IMR-90 (cell line): Measurements from ENCODE around the gene MAPRE2. TPM values are rescaled to one million over a fixed set of nuclear protein-coding genes. Genes with fewer than 3 reads are reported as not detected.

Source experiments
- ATAC-seq: fragments of 200-7000 bp; cut with Tn5 transposase; 2 replicates; pipeline ENCODE4 v1.9.1; 2020; ENCODE audit warnings: low read depth, mild to moderate bottlenecking, moderate library complexity
- BruUV-seq: library from RNA; stranded (reverse); fragments of 400-500 nt; replicated peaks from 2 replicates; lab custom pipeline; 2021; lab: Mats Ljungman, UMichigan
- CTCF ChIA-PET: fragments of 300-600 bp; formaldehyde crosslinking; extraction: SDS; loops from one replicate; lab custom pipeline; 2021; ENCODE audit warnings: antibody characterized with exemption; lab: Yijun Ruan, JAX
- POLR2A ChIA-PET: fragments of 300-600 bp; sonication (Branson Sonifier 250); formaldehyde crosslinking; loops from one replicate; lab custom pipeline; 2022; ENCODE audit warnings: antibody characterized with exemption; ENCODE audit not compliant: unreplicated experiment; lab: Charles Lee
- DNase-seq: peaks from one replicate; pipeline ENCODE4 v3.0.0; 2013
- H2AFZ ChIP-seq: replicated peaks from 2 replicates; pipeline ENCODE3; 2013; ENCODE audit warnings: low read length, mild to moderate bottlenecking; ENCODE audit not compliant: poor library complexity
- H2AK5ac ChIP-seq: 2 replicates; pipeline ENCODE4 v1.6.1; 2013; ENCODE audit warnings: low read depth, low read length, inconsistent platforms
- H2AK9ac ChIP-seq: replicated peaks from 2 replicates; pipeline ENCODE3; 2013; ENCODE audit warnings: mild to moderate bottlenecking, low read depth, low read length, moderate library complexity; ENCODE audit not compliant: poor library complexity
- H2BK120ac ChIP-seq: 2 replicates; pipeline ENCODE4 v1.6.1; 2013; ENCODE audit warnings: low read depth, low read length, inconsistent platforms
- H2BK15ac ChIP-seq: 3 replicates; pipeline ENCODE4 v1.6.1; 2013; ENCODE audit warnings: low read depth, low read length, inconsistent platforms
- H2BK20ac ChIP-seq: 2 replicates; pipeline ENCODE4 v1.6.1; 2013; ENCODE audit warnings: low read depth, mild to moderate bottlenecking, inconsistent platforms, low read length, moderate library complexity
- H2BK5ac ChIP-seq: 2 replicates; pipeline ENCODE4 v1.6.1; 2013; ENCODE audit warnings: mild to moderate bottlenecking, low read depth, low read length, inconsistent platforms; ENCODE audit not compliant: poor library complexity, severe bottlenecking
- H3K14ac ChIP-seq: replicated peaks from 2 replicates; pipeline ENCODE4 v1.6.1; 2013; ENCODE audit warnings: low read depth, low read length, inconsistent platforms
- H3K18ac ChIP-seq: 2 replicates; pipeline ENCODE4 v1.6.1; 2013; ENCODE audit warnings: low read depth, low read length, control low read depth
- H3K23ac ChIP-seq: 2 replicates; pipeline ENCODE4 v1.6.1; 2013; ENCODE audit warnings: low read depth, low read length, inconsistent platforms
- H3K27ac ChIP-seq: 2 replicates; pipeline ENCODE4 v1.5.1; 2013; ENCODE audit warnings: mild to moderate bottlenecking, control low read depth, low read length; ENCODE audit not compliant: insufficient read depth
- H3K27me3 ChIP-seq: 2 replicates; pipeline ENCODE4 v1.6.1; 2013; ENCODE audit warnings: low read length; ENCODE audit not compliant: control insufficient read depth, insufficient read depth
- H3K36me3 ChIP-seq: 2 replicates; pipeline ENCODE4 v1.6.1; 2013; ENCODE audit warnings: low read length, mixed read lengths; ENCODE audit not compliant: control insufficient read depth, insufficient read depth
- H3K4ac ChIP-seq: 2 replicates; pipeline ENCODE4 v1.6.1; 2013; ENCODE audit warnings: low read depth, low read length, inconsistent platforms
- H3K4me1 ChIP-seq: 2 replicates; pipeline ENCODE4 v1.6.1; 2013; ENCODE audit warnings: low read length, mixed read lengths; ENCODE audit not compliant: control insufficient read depth, insufficient read depth
- H3K4me2 ChIP-seq: 2 replicates; pipeline ENCODE4 v1.6.1; 2013; ENCODE audit warnings: low read depth, mild to moderate bottlenecking, control low read depth, low read length, moderate library complexity
- H3K4me3 ChIP-seq: 2 replicates; pipeline ENCODE4 v1.5.1; 2013; ENCODE audit warnings: low read depth, mild to moderate bottlenecking, control low read depth, low read length, moderate library complexity; ENCODE audit not compliant: insufficient read depth
- H3K56ac ChIP-seq: 2 replicates; pipeline ENCODE4 v1.6.1; 2013; ENCODE audit warnings: low read length, inconsistent platforms; ENCODE audit not compliant: insufficient read depth; ENCODE audit errors: extremely low read depth
- H3K79me1 ChIP-seq, 2 experiments: 2 replicates each; pipeline ENCODE4 v1.6.1; 2013; ENCODE audit warnings: low read length in 2 of 2, inconsistent platforms in 1 of 2, low read depth in 1 of 2
- H3K9ac ChIP-seq: 2 replicates; pipeline ENCODE4 v1.6.1; 2013; ENCODE audit warnings: low read depth, low read length, control low read depth
- H3K9me1 ChIP-seq: 2 replicates; pipeline ENCODE4 v1.6.1; 2013; ENCODE audit warnings: low read length, inconsistent platforms; ENCODE audit not compliant: insufficient read depth
- H3K9me3 ChIP-seq: 2 replicates; pipeline ENCODE4 v1.6.1; 2013; ENCODE audit warnings: low read length; ENCODE audit not compliant: control insufficient read depth, insufficient read depth
- H4K20me1 ChIP-seq: 2 replicates; pipeline ENCODE4 v1.6.1; 2013; ENCODE audit warnings: low read length, inconsistent platforms; ENCODE audit not compliant: insufficient read depth
- H4K5ac ChIP-seq: 2 replicates; pipeline ENCODE4 v1.6.1; 2013; ENCODE audit warnings: mild to moderate bottlenecking, low read depth, low read length, control low read depth
- H4K8ac ChIP-seq, 2 experiments: 2 replicates each; pipeline ENCODE4 v1.6.1; 2013; ENCODE audit warnings: low read depth in 2 of 2, low read length in 2 of 2, control low read depth in 1 of 2, inconsistent platforms in 1 of 2
- H4K91ac ChIP-seq: 2 replicates; pipeline ENCODE4 v1.6.1; 2013; ENCODE audit warnings: low read depth, low read length, inconsistent platforms; ENCODE audit not compliant: insufficient read depth
- BHLHE40 ChIP-seq: fragments of 150-350 bp; IDR thresholded peaks from 2 replicates; pipeline ENCODE4 v1.6.1; 2016; ENCODE audit warnings: mild to moderate bottlenecking, low read depth, low read length
- CHD1 ChIP-seq: IDR thresholded peaks from 2 replicates; pipeline ENCODE4 v1.6.1; 2012; ENCODE audit warnings: low read depth, low read length, improper control_type of control experiment
- ELK1 ChIP-seq: fragments of 150-350 bp; IDR thresholded peaks from 2 replicates; pipeline ENCODE4 v1.6.1; 2016; ENCODE audit warnings: low read depth, mild to moderate bottlenecking, low read length, moderate library complexity, borderline replicate concordance
- MAZ ChIP-seq: IDR thresholded peaks from 2 replicates; pipeline ENCODE4 v1.6.1; 2012; ENCODE audit warnings: low read depth, mild to moderate bottlenecking, low read length, improper control_type of control experiment, moderate library complexity, borderline replicate concordance
- MXI1 ChIP-seq: IDR thresholded peaks from 2 replicates; pipeline ENCODE4 v1.6.1; 2012; ENCODE audit warnings: low read depth, mild to moderate bottlenecking, low read length, moderate library complexity, borderline replicate concordance
- NFE2L2 ChIP-seq: fragments of 150-350 bp; IDR thresholded peaks from 2 replicates; pipeline ENCODE4 v1.6.1; 2016; ENCODE audit warnings: low read depth, mild to moderate bottlenecking, low read length
- RAD21 ChIP-seq: IDR thresholded peaks from 2 replicates; pipeline ENCODE4 v1.6.1; 2012; ENCODE audit warnings: low read length, improper control_type of control experiment
- RCOR1 ChIP-seq: IDR thresholded peaks from 2 replicates; pipeline ENCODE4 v1.6.1; 2012; ENCODE audit warnings: mild to moderate bottlenecking, low read length, improper control_type of control experiment; ENCODE audit not compliant: insufficient replicate concordance
- SMC3 ChIP-seq: fragments of 150-350 bp; IDR thresholded peaks from 2 replicates; pipeline ENCODE4 v1.6.1; 2016; ENCODE audit warnings: low read depth, mild to moderate bottlenecking, antibody characterized with exemption, low read length, moderate library complexity
- USF2 ChIP-seq: fragments of 150-350 bp; IDR thresholded peaks from 2 replicates; pipeline ENCODE4 v1.6.1; 2017; ENCODE audit warnings: mild to moderate bottlenecking, antibody characterized with exemption, low read length, low read depth
- WGBS, 2 experiments: methylation state at CpG; one replicate each; pipeline versions ENCODE4 v1.1.5 to v1.1.7; 2013; ENCODE audit warnings: missing lambda C conversion rate in 2 of 2; ENCODE audit not compliant: insufficient read length in 1 of 2; ENCODE audit errors: extremely low coverage in 2 of 2; 5-methylcytosine and 5-hydroxymethylcytosine counted together
- dilution Hi-C: fragments of 300-500 bp; cut with HindIII; formaldehyde crosslinking; loops from one replicate; pipeline ENCODE4 v1.14.3; 2018; ENCODE audit warnings: low sequenced_read_pairs; ENCODE audit not compliant: unreplicated experiment
- in situ Hi-C: fragments of 300-500 bp; cut with MboI; formaldehyde crosslinking; loops from 3 replicates; pipeline ENCODE4 v1.14.3; 2019; ENCODE audit warnings: low sequenced_read_pairs, inconsistent platforms, mixed read lengths
- intact Hi-C: fragments of 100-400 bp; cut with micrococcal nuclease; formaldehyde crosslinking; loops from 2 replicates; pipeline ENCODE4 v1.10.0; 2022
- polyA plus RNA-seq, 3 experiments: library from polyadenylated mRNA; depleted of rRNA; stranded (reverse); fragments of >200 nt; gene quantifications; 2 replicates each; pipeline ENCODE4 v1.2.3, GENCODE V29; 2012; ENCODE audit warnings: low replicate concordance in 1 of 3
- total RNA-seq: library from RNA; depleted of rRNA; stranded (reverse); fragments of >200 nt; gene quantifications from 2 replicates; pipeline ENCODE4 v1.2.3, GENCODE V29; 2012

The MAPRE2 gene
- total and polyA plus RNA-seq, 2 of the 4 experiments (the other 2 are of a cell fraction) = 19.6 to 23.8 TPM

- no peak for TF ChIP-seq MXI1
These were observed 91.0 kb downstream of the MAPRE2 start (continued) for GRCh38 chr18:35132021-35132902.

GRCh38 chr18:35134190-35134730 lies 93.0 kb downstream of the MAPRE2 start:
- CTCF ChIA-PET = no interaction called here
- Histone ChIP-seq H3K27ac (no peak overlapping the region), H3K18ac (no peak overlapping the region), H3K56ac (no peak overlapping the region), H3K79me1 (no peaks in the 10 kb centered on the region), H2BK20ac (no peak overlapping the region), H3K9me3 (no peaks in the 10 kb centered on the region), H2BK5ac (no peak overlapping the region), H3K9me1 (peaks cover 14% of the 10 kb centered on the region; the same call in 1 of the 2 replicates), H4K20me1 (no peaks in the 10 kb centered on the region), H3K14ac (no peak overlapping the region), H3K36me3 (peaks cover under 1% of the 10 kb centered on the region; the same call in 1 of the 2 replicates), H3K23ac (no peak overlapping the region), H3K4me3 (no peak overlapping the region), H2BK15ac (no peak overlapping the region), H2AK9ac (no peak overlapping the region), H4K5ac (no peak overlapping the region), H3K9ac (no peak overlapping the region), H3K4me2 (no peak overlapping the region), H2AFZ (no peak overlapping the region), H2AK5ac (no peak overlapping the region), H2BK120ac (no peak overlapping the region), H4K91ac (no peak overlapping the region), H3K4ac (no peak overlapping the region), H3K4me1 (no peaks in the 10 kb centered on the region), H4K8ac (no peak overlapping the region), H3K27me3 (no peaks in the 10 kb centered on the region)
- POLR2A ChIA-PET = no interaction called here
- WGBS, 2 experiments = no CpG with 5 or more reads among the region's 6 CpGs
- in situ Hi-C loops (no loop called here), dilution Hi-C loops (no loop called here), intact Hi-C loops (no loop called here)
- BruUV-seq = no TSS peak
- no peak for DNase-seq
- TF ChIP-seq SMC3 (no peak), MAZ (no peak), RCOR1 (no peak), USF2 (no peak), RAD21 (no peak), CHD1 (no peak), BHLHE40 (no peak), NFE2L2 (no peak), ELK1 (no peak)
- ATAC-seq = no peak
